NCI-H1105 (cell line): Measurements from ENCODE around the gene SORL1.
"Not testable (repeated sequence)": the region's sequence is repeated elsewhere in the genome, so short reads cannot be mapped to it uniquely, and the experiment has no call there.

Experiments used
- DNase-seq: peaks from one replicate; lab custom pipeline; 2025; lab: John Stamatoyannopoulos, UW

SORL1 gene

GRCh38 chr11:121566279-121567168 lies 114.4 kb downstream of the SORL1 start:
- DNase-seq, result no peak

- no peak for DNase-seq
These were observed 115.9 kb downstream of the SORL1 start for GRCh38 chr11:121567995-121568394.

- not testable (repeated sequence) for DNase-seq
These were observed 117.5 kb downstream of the SORL1 start for GRCh38 chr11:121569332-121570299.

GRCh38 chr11:121570453-121570852 lies 118.3 kb downstream of the SORL1 start:
- DNase-seq, result no peak

- DNase-seq, result no peak
These were observed 119.4 kb downstream of the SORL1 start for GRCh38 chr11:121571506-121571905.

GRCh38 chr11:121572571-121573059 lies 120.5 kb downstream of the SORL1 start:
- DNase-seq, result no peak

GRCh38 chr11:121574801-121575200 lies 122.7 kb downstream of the SORL1 start:
- DNase-seq, result no peak

GRCh38 chr11:121575250-121575962 lies 123.3 kb downstream of the SORL1 start:
- no peak for DNase-seq

GRCh38 chr11:121575963-121576290 lies 123.8 kb downstream of the SORL1 start:
- no peak for DNase-seq

GRCh38 chr11:121576531-121576930 lies 124.4 kb downstream of the SORL1 start:
- DNase-seq, result no peak

- no peak for DNase-seq
These were observed 125.2 kb downstream of the SORL1 start for GRCh38 chr11:121577106-121577848.

GRCh38 chr11:121578251-121578976 lies 126.3 kb downstream of the SORL1 start:
- DNase-seq, result no peak

- no peak for DNase-seq
These were observed 128.0 kb downstream of the SORL1 start for GRCh38 chr11:121580154-121580553.

GRCh38 chr11:121581607-121582006 lies 129.5 kb downstream of the SORL1 start:
- no peak for DNase-seq

GRCh38 chr11:121582296-121582695 lies 130.2 kb downstream of the SORL1 start:
- DNase-seq, result no peak

GRCh38 chr11:121583825-121584224 lies 131.7 kb downstream of the SORL1 start:
- DNase-seq, result no peak

- no peak for DNase-seq
These were observed 134.6 kb downstream of the SORL1 start for GRCh38 chr11:121586750-121587149.

GRCh38 chr11:121587182-121587581 lies 135.1 kb downstream of the SORL1 start:
- no peak for DNase-seq

GRCh38 chr11:121588747-121589146 lies 136.6 kb downstream of the SORL1 start:
- DNase-seq, result no peak

- DNase-seq, result no peak
These were observed 137.9 kb downstream of the SORL1 start for GRCh38 chr11:121589946-121590537.
